ENCODE measurements around the gene TNRC18.

- no peak for TF ChIP-seq TAF1 (IDR thresholded peaks at IDR 0.05; ENCODE audit: low read depth)
- TF ChIP-seq CEBPB (IDR thresholded peaks at IDR 0.05): no peak
- no peak for TF ChIP-seq MAX (IDR thresholded peaks at IDR 0.05)
- TF ChIP-seq EP300 (IDR thresholded peaks at IDR 0.05; ENCODE audit: borderline replicate concordance): no peak
- no peak for TF ChIP-seq TEAD4 (IDR thresholded peaks at IDR 0.05)
Measured at GRCh38 chr7:5388905-5389433, 34.7 kb downstream of the TNRC18 start.

Measured in Ishikawa (cell line).